GM18526 (cell line): Measurements from ENCODE around the gene PCYT2.
A peak's percentile ranks its signal among the peaks of the same experiment; 100 is the strongest.

Experiments used
- POLR2A ChIP-seq: IDR thresholded peaks from 3 replicates; pipeline ENCODE4 v1.6.1; 2011; ENCODE audit not compliant: insufficient read length; ENCODE audit errors: extremely low read depth

PCYT2 gene

GRCh38 chr17:81884968-81885367 is 26.2 kb downstream of the PCYT2 start:
- no peak for TF ChIP-seq POLR2A

GRCh38 chr17:81884520-81884919 is 26.7 kb downstream of the PCYT2 start:
- no peak for TF ChIP-seq POLR2A

- TF ChIP-seq POLR2A = no peak
Measured at GRCh38 chr17:81879121-81879520, 32.1 kb downstream of the PCYT2 start.

- no peak for TF ChIP-seq POLR2A
Measured at GRCh38 chr17:81878294-81878693, 32.9 kb downstream of the PCYT2 start.

- TF ChIP-seq POLR2A = no peak
Measured at GRCh38 chr17:81877569-81877968, 33.6 kb downstream of the PCYT2 start.

- peak; percentile 84 for TF ChIP-seq POLR2A
Measured at GRCh38 chr17:81871387-81872230, 39.6 kb downstream of the PCYT2 start.

GRCh38 chr17:81870981-81871386 is 40.2 kb downstream of the PCYT2 start, which contains the start of gene ARHGDIA:
TSS of gene ARHGDIA (minus strand) at chr17:81871337. CDS start at chr17:81869930, 1,407 bp downstream.
- TF ChIP-seq POLR2A = no peak

GRCh38 chr17:81870131-81870980 is 40.8 kb downstream of the PCYT2 start:
- peak; percentile 25 for TF ChIP-seq POLR2A

- peak; percentile 32 for TF ChIP-seq POLR2A
Measured at GRCh38 chr17:81869221-81870130, 41.7 kb downstream of the PCYT2 start.

GRCh38 chr17:81868674-81869220 is 42.5 kb downstream of the PCYT2 start:
- TF ChIP-seq POLR2A = no peak

GRCh38 chr17:81867991-81868673 is 43.1 kb downstream of the PCYT2 start:
- TF ChIP-seq POLR2A = no peak

GRCh38 chr17:81867170-81867990 is 43.8 kb downstream of the PCYT2 start:
- TF ChIP-seq POLR2A = peak; percentile 33
